Adipocyte (in vitro differentiated cells): ENCODE results near the gene STEAP4.

Experiments used
- DNase-seq: peaks from one replicate; pipeline ENCODE4 v3.0.0-alpha.2; 2015; ENCODE audit warnings: low read depth
- H3K27me3 ChIP-seq: replicated peaks from 2 replicates; pipeline ENCODE4 v1.7.0; 2013; ENCODE audit warnings: mild to moderate bottlenecking, low read length, moderate library complexity; ENCODE audit not compliant: control insufficient read depth, insufficient read depth
- H3K36me3 ChIP-seq: 2 replicates; pipeline ENCODE4 v1.7.0; 2013; ENCODE audit warnings: low read length, mild to moderate bottlenecking, moderate library complexity; ENCODE audit not compliant: control insufficient read depth, insufficient read depth, severe bottlenecking
- H3K4me1 ChIP-seq: 2 replicates; pipeline ENCODE4 v1.7.0; 2013; ENCODE audit warnings: mild to moderate bottlenecking, low read length, moderate library complexity; ENCODE audit not compliant: control insufficient read depth, insufficient read depth
- H3K4me3 ChIP-seq: 2 replicates; pipeline ENCODE4 v1.7.0; 2013; ENCODE audit warnings: mild to moderate bottlenecking, low read length, moderate library complexity
- H3K9ac ChIP-seq: 2 replicates; pipeline ENCODE4 v1.7.0; 2013; ENCODE audit warnings: mild to moderate bottlenecking, low read length, moderate library complexity
- H3K9me3 ChIP-seq: 2 replicates; pipeline ENCODE4 v1.7.0; 2013; ENCODE audit warnings: mild to moderate bottlenecking, low read length, moderate library complexity; ENCODE audit not compliant: control insufficient read depth

Gene STEAP4

GRCh38 chr7:88306590-88307048 is at the start of gene STEAP4:
TSS of gene STEAP4 (minus strand) at chr7:88306894. CDS start at chr7:88284269, 22,625 bp downstream.
- Histone ChIP-seq H3K36me3 (no peaks in the 10 kb centered on the region), H3K9me3 (no peaks in the 10 kb centered on the region), H3K9ac (peak within 1 kb of the TSS; percentile 72), H3K4me1 (peaks cover 49% of the 10 kb centered on the region), H3K27me3 (no peaks in the 10 kb centered on the region), H3K4me3 (peak within 1 kb of the TSS; percentile 80)
- peak; percentile 51 for DNase-seq

GRCh38 chr7:88355011-88355410 is 48.3 kb upstream of the STEAP4 start:
- no peaks in the 10 kb centered on the region for H3K9me3 ChIP-seq
- H3K36me3 ChIP-seq = no peaks in the 10 kb centered on the region
- H3K4me3 ChIP-seq = no peak overlapping the region
- DNase-seq = no peak
- peaks cover 11% of the 10 kb centered on the region for H3K4me1 ChIP-seq
- no peak overlapping the region for H3K9ac ChIP-seq
- no peaks in the 10 kb centered on the region for H3K27me3 ChIP-seq

DNA sequence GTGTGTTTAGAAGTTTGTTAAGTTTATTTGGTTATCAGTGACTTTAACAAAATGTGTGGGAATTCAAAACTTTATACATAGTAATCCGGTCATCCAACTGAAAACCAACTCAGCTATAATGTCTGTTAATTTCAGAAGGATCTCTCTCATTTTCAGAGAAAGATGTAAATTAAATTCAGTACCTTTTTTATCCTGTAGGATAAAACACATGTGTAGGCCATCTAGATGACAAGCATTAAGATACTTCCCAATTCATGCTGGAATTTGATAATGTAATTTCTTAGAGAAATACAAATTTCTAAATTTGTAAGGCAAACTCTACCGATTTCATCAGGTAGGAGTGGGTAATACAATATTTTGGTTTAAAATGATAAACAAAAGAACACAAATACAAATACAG is 43.4 kb upstream of the STEAP4 start:
- no peaks in the 10 kb centered on the region for H3K9me3 ChIP-seq

GRCh38 chr7:88347517-88347916 is 40.8 kb upstream of the STEAP4 start:
- no peak for DNase-seq
- no peaks in the 10 kb centered on the region for H3K4me1 ChIP-seq
- no peaks in the 10 kb centered on the region for H3K27me3 ChIP-seq

More for the DNA sequence above, 43.4 kb upstream of the STEAP4 start:
- Histone ChIP-seq H3K9ac (no peak overlapping the region), H3K4me3 (no peak overlapping the region), H3K4me1 (no peaks in the 10 kb centered on the region), H3K36me3 (no peaks in the 10 kb centered on the region), H3K27me3 (no peaks in the 10 kb centered on the region)
- DNase-seq = no peak

DNA sequence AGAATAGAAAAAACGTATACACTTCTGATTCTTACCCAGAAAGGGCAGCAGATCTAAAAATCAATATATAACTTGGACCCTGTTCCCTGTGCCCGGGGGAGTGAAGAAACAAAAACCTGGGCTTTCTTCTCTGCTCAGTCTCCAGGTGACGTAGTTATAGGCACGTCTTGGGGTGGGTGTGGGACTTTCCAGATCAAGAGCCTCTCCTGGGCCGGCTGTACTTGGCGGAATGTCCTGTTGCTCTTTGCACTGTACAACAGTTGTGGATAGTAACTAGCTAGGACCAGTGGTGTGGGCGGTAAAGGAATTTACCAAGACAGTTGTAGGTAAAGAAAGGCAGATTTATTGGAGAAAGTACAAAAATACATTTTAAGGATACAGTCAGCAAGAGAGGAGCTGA is 40.4 kb upstream of the STEAP4 start:
- DNase-seq = no peak
- Histone ChIP-seq H3K27me3 (no peaks in the 10 kb centered on the region), H3K4me3 (no peak overlapping the region), H3K4me1 (no peaks in the 10 kb centered on the region), H3K9ac (no peak overlapping the region), H3K9me3 (no peaks in the 10 kb centered on the region), H3K36me3 (no peaks in the 10 kb centered on the region)

More at GRCh38 chr7:88347517-88347916, 40.8 kb upstream of the STEAP4 start:
- Histone ChIP-seq H3K4me3 (no peak overlapping the region), H3K9me3 (no peaks in the 10 kb centered on the region), H3K9ac (no peak overlapping the region), H3K36me3 (no peaks in the 10 kb centered on the region)

DNA sequence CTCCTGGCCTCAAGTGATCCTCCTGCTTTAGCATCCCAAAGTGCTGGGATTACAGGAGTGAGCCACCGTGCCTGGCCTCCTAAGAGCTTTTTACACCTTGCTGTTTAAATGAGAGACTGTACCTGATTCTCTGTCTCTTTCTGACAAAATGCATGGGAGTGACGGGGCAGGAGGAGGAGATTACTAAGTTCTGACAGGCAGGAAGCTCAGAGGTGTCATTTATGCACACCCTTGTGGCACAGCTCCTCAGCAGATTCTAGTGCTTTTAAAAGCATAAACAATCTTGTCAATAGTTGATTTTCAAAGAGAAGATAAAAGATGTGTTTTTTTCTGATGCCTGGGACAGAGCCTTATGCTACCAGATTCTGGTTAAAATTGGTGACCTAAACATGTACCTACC is 39.7 kb upstream of the STEAP4 start:
- Histone ChIP-seq H3K4me3 (no peak overlapping the region), H3K27me3 (no peaks in the 10 kb centered on the region), H3K4me1 (no peaks in the 10 kb centered on the region), H3K36me3 (no peaks in the 10 kb centered on the region), H3K9ac (no peak overlapping the region), H3K9me3 (no peaks in the 10 kb centered on the region)
- no peak for DNase-seq

DNA sequence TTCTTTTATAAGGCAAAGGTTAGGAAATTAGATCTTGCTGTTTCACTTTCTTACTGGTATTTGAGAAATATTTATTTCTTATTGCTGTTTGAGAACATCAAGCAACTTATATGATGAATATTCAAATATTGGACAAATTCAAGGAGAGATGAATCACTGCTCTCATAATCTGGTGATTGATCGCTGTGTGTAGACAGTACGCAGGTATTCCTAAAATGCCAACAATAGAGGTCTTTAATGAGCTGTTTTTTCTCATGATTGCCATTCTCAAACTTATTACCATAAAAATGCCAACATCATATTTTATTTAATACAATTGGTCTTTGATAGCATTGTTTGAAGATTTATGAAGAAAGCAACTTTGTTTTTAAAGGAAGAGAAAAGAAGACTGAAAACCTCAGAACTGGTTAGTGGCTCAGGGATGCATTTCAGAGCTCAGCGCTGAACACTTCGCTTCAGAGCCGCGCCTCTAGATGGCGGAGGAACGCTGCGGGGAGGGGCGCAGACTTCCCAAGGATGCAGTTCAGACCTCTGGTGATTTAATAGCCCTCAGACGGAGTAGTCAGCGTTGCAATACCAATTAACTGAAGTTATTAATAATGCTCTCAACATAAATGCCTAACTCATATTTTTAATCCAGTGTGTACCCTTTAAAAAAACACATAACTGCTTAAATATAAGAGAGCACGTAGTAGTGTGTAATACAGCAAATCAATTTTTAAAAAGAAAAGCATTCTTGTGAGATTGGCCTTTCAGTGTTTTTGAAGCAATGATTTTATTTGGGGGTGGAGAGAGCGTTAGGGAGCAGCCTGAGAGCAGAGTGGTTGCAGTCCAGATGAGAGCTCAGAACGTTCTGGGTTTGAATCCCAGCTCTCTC is 38.5 kb upstream of the STEAP4 start:
- Histone ChIP-seq H3K27me3 (no peaks in the 10 kb centered on the region), H3K9ac (no peak overlapping the region), H3K36me3 (no peaks in the 10 kb centered on the region), H3K9me3 (no peaks in the 10 kb centered on the region), H3K4me3 (no peak overlapping the region), H3K4me1 (no peaks in the 10 kb centered on the region)
- peak; percentile 46 for DNase-seq

DNA sequence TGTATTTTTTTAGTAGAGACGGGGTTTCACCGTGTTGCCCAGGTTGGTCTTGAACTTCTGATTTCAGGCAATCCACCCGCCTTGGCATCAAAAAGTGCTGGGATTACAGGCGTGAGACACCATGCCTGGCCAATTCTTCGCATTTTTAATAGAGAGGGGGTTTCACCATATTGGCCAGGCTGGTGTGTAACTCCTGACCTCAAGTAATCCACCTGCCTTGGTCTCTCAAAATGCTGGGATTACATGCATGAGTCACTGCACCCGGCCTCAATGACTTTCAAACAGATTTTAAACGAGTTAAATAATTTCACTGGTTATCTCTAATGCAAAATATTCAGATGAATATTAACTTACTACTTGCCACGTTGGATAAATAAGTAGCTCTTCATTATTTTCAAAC is 37.6 kb upstream of the STEAP4 start:
- Histone ChIP-seq H3K36me3 (no peaks in the 10 kb centered on the region), H3K4me3 (no peak overlapping the region), H3K4me1 (peaks cover 4% of the 10 kb centered on the region), H3K27me3 (no peaks in the 10 kb centered on the region), H3K9me3 (no peaks in the 10 kb centered on the region), H3K9ac (no peak overlapping the region)
- DNase-seq = no peak

DNA sequence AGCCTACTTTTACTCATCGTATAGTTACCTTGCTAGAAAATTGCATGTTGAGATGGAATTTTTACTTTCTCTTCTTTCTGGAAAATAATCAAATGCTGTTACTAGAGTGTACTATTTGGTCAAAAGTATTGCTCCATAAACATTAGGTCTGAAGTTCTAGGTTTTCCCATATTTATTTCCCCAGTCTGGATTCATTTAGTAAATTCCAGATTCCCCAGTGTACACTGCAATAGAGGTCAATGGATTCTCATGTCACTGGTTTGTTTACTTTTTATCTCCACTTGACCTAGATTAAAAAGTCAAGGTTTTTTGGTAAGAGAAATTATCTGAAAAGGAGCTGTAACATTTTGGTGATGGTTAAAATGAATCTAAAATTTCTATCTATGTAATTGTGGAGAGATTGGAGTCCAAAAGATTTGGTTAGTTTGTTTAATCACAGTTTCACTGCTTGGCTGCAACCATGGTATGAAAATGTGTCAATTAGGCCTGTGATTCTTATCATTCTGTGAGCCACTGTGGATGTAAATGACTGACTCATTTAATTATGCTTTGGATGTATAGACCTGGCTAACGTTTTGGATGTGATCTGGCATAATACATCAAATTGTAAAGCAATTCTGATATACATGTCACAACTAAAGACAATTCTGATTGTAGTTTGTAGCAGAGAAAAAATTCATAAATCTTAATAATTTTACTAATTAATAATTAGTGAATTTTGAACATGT is 32.7 kb upstream of the STEAP4 start:
- Histone ChIP-seq H3K4me1 (peaks cover 23% of the 10 kb centered on the region), H3K9me3 (no peaks in the 10 kb centered on the region), H3K36me3 (no peaks in the 10 kb centered on the region), H3K9ac (no peak overlapping the region), H3K4me3 (no peak overlapping the region), H3K27me3 (no peaks in the 10 kb centered on the region)
- no peak for DNase-seq

DNA sequence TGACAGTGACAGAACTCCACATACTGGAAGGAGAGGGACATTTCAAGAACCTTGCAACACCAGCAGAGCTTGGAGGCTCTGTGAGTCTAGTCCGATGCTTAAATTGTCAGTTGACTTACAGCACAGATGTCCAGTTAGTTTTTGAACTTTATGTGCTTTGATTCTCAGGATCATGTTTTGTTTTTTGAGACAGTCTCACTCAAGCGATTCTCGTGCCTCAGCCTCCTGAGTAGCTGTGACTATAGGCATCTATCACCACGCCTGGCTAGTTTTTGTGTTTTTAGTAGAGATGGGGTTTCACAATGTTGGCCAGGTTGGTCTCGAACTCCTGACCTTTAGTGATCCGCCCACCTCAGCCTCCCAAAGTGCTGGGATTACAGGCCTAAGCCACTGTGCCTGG is 31.8 kb upstream of the STEAP4 start:
- Histone ChIP-seq H3K4me3 (no peak overlapping the region), H3K9me3 (no peaks in the 10 kb centered on the region), H3K27me3 (no peaks in the 10 kb centered on the region), H3K36me3 (no peaks in the 10 kb centered on the region), H3K9ac (no peak overlapping the region), H3K4me1 (peaks cover 23% of the 10 kb centered on the region)
- DNase-seq = no peak

GRCh38 chr7:88337572-88337971 is 30.9 kb upstream of the STEAP4 start:
- H3K4me1 ChIP-seq = peaks cover 23% of the 10 kb centered on the region
- no peak overlapping the region for H3K9ac ChIP-seq
- no peaks in the 10 kb centered on the region for H3K36me3 ChIP-seq
- H3K27me3 ChIP-seq = no peaks in the 10 kb centered on the region
- no peak for DNase-seq
- H3K4me3 ChIP-seq = no peak overlapping the region
- no peaks in the 10 kb centered on the region for H3K9me3 ChIP-seq
